ENCODE data around the gene CTDSPL2. TPM values are rescaled to one million over a fixed set of nuclear protein-coding genes. Genes with fewer than 3 reads are reported as not detected.
"Not testable (repeated sequence)": the region's sequence is repeated elsewhere in the genome, so short reads cannot be mapped to it uniquely, and the experiment has no call there.

CTDSPL2 gene
- total RNA-seq, 1 donor from 2014 or later, result 74.7 TPM

- Mint-ChIP-seq H3K27ac (peak overlapping the region; percentile 40), H3K4me3 (no peak overlapping the region), H3K4me1 (no peaks in the 10 kb centered on the region), H3K27me3 (ENCODE audit: low read depth) (no peaks in the 10 kb centered on the region), H3K36me3 (peaks cover 5% of the 10 kb centered on the region), H3K9me3 (no peaks in the 10 kb centered on the region)
- no peak for TF ChIP-seq CTCF (IDR thresholded peaks at IDR 0.05; ENCODE audit: unreplicated experiment)
- DNase-seq (ENCODE audit: low spot score in 2 of 2, unreplicated experiment in 2 of 2), result no peak
These were observed 102.6 kb downstream of the CTDSPL2 start for GRCh38 chr15:44529864-44530604.

- Mint-ChIP-seq H3K36me3 (peaks cover 5% of the 10 kb centered on the region), H3K4me1 (peaks cover 3% of the 10 kb centered on the region), H3K27me3 (ENCODE audit: low read depth) (no peaks in the 10 kb centered on the region), H3K27ac (no peak overlapping the region), H3K9me3 (no peaks in the 10 kb centered on the region), H3K4me3 (no peak overlapping the region)
- no peak for TF ChIP-seq CTCF (IDR thresholded peaks at IDR 0.05; ENCODE audit: unreplicated experiment)
- DNase-seq (ENCODE audit: low spot score in 2 of 2, unreplicated experiment in 2 of 2), result no peak
These were observed 103.2 kb downstream of the CTDSPL2 start for GRCh38 chr15:44530653-44531052.

- not testable (repeated sequence) for H3K27me3 Mint-ChIP-seq (ENCODE audit: low read depth); H3K27ac Mint-ChIP-seq; H3K36me3 Mint-ChIP-seq; H3K9me3 Mint-ChIP-seq; H3K4me3 Mint-ChIP-seq; H3K4me1 Mint-ChIP-seq; DNase-seq (ENCODE audit: low spot score in 2 of 2, unreplicated experiment in 2 of 2)
These were observed 104.8 kb downstream of the CTDSPL2 start for GRCh38 chr15:44532275-44532674.

GRCh38 chr15:44532689-44533088 lies 105.3 kb downstream of the CTDSPL2 start:
- no peaks in the 10 kb centered on the region for H3K27me3 Mint-ChIP-seq (ENCODE audit: low read depth)
- no peak for TF ChIP-seq CTCF (IDR thresholded peaks at IDR 0.05; ENCODE audit: unreplicated experiment)
- peaks cover 10% of the 10 kb centered on the region for H3K4me1 Mint-ChIP-seq
- no peak for DNase-seq (ENCODE audit: low spot score in 2 of 2, unreplicated experiment in 2 of 2)
- H3K27ac Mint-ChIP-seq, result no peak overlapping the region
- H3K9me3 Mint-ChIP-seq, result no peaks in the 10 kb centered on the region
- no peak overlapping the region for H3K4me3 Mint-ChIP-seq
- H3K36me3 Mint-ChIP-seq, result peaks cover 4% of the 10 kb centered on the region

GRCh38 chr15:44535092-44535491 lies 107.7 kb downstream of the CTDSPL2 start:
- DNase-seq (ENCODE audit: low spot score in 2 of 2, unreplicated experiment in 2 of 2), result no peak
- Mint-ChIP-seq H3K27ac (peak overlapping the region; percentile 98), H3K27me3 (ENCODE audit: low read depth) (no peaks in the 10 kb centered on the region), H3K4me1 (peaks cover 21% of the 10 kb centered on the region), H3K36me3 (peaks cover 8% of the 10 kb centered on the region), H3K4me3 (peak overlapping the region; percentile 82), H3K9me3 (no peaks in the 10 kb centered on the region)
- TF ChIP-seq CTCF (IDR thresholded peaks at IDR 0.05; ENCODE audit: unreplicated experiment), result no peak

GRCh38 chr15:44535523-44536301 lies 108.3 kb downstream of the CTDSPL2 start:
- no peaks in the 10 kb centered on the region for H3K9me3 Mint-ChIP-seq
- H3K27ac Mint-ChIP-seq, result peak overlapping the region; percentile 98
- peak in 1 of 2 experiments; percentile 47 for DNase-seq (ENCODE audit: low spot score in 2 of 2, unreplicated experiment in 2 of 2)
- no peaks in the 10 kb centered on the region for H3K27me3 Mint-ChIP-seq (ENCODE audit: low read depth)
- peak overlapping the region; percentile 82 for H3K4me3 Mint-ChIP-seq
- peaks cover 21% of the 10 kb centered on the region for H3K4me1 Mint-ChIP-seq
- peaks cover 13% of the 10 kb centered on the region for H3K36me3 Mint-ChIP-seq
- no peak for TF ChIP-seq CTCF (IDR thresholded peaks at IDR 0.05; ENCODE audit: unreplicated experiment)

All from mesothelial cell of epicardium (in vitro differentiated cells).